HCT116 (cell line): ENCODE measurements around the gene MSL1.

Experiments used
- CTCF ChIP-seq, 3 experiments: fragments of 200-600 bp in 1 of 3; sonication (generic) in 1 of 3; IDR thresholded peaks in 2 of 3; conservative IDR thresholded peaks in 1 of 3; 2 replicates each; pipeline ENCODE4 v1.5.1; 2012 to 2017; ENCODE audit warnings: low read depth in 2 of 3, low read length in 2 of 3, antibody characterized with exemption in 1 of 3, borderline replicate concordance in 1 of 3, control low read depth in 1 of 3, mild to moderate bottlenecking in 1 of 3, mixed read lengths in 1 of 3, mixed run types in 1 of 3, moderate library complexity in 1 of 3; ENCODE audit not compliant: insufficient read depth in 1 of 3
- EZH2 ChIP-seq: fragments of 200-600 bp; sonication (generic); IDR thresholded peaks from 2 replicates; pipeline ENCODE4 v1.6.1; 2017; ENCODE audit warnings: antibody characterized with exemption, mixed run types
- SIN3A ChIP-seq: IDR thresholded peaks from 2 replicates; pipeline ENCODE4 v1.6.1; 2012; ENCODE audit warnings: low read depth

GRCh38 chr17:40153603-40154236 is 31.9 kb downstream of the MSL1 start:
- no peak for TF ChIP-seq EZH2
- no peak for TF ChIP-seq SIN3A
- no peak for TF ChIP-seq CTCF (IDR thresholded peaks at IDR 0.05 in 2 of 3, conservative IDR thresholded peaks at IDR 0.05 in 1 of 3; ENCODE audit: borderline replicate concordance in 1 of 3, insufficient read depth in 1 of 3, low read depth in 2 of 3, low read length in 2 of 3)
